H9 (cell line): ENCODE measurements around the gene DOK1. TPM values are rescaled to one million over a fixed set of nuclear protein-coding genes. Genes with fewer than 3 reads are reported as not detected.

Experiments used
- DNase-seq: peaks from one replicate; pipeline ENCODE4 v3.0.0-alpha.2; 2017
- H2AFZ ChIP-seq: one replicate; pipeline ENCODE4 v1.6.1; 2013; ENCODE audit warnings: mild to moderate bottlenecking, low read length, control low read depth, moderate library complexity
- H2AK5ac ChIP-seq: 2 replicates; pipeline ENCODE4 v1.6.1; 2013; ENCODE audit warnings: low read length, control low read depth, mixed read lengths; ENCODE audit not compliant: insufficient read length
- H2BK120ac ChIP-seq: one replicate; pipeline ENCODE4 v1.6.1; 2013; ENCODE audit warnings: low read depth, mild to moderate bottlenecking, low read length, control low read depth, inconsistent platforms; ENCODE audit not compliant: poor library complexity, severe bottlenecking
- H2BK12ac ChIP-seq: 2 replicates; pipeline ENCODE4 v1.6.1; 2013; ENCODE audit warnings: low read length, control low read depth, mixed read lengths, low read depth; ENCODE audit not compliant: insufficient read length
- H2BK15ac ChIP-seq: 2 replicates; pipeline ENCODE4 v1.6.1; 2013; ENCODE audit warnings: low read depth, low read length, control low read depth
- H2BK20ac ChIP-seq: one replicate; pipeline ENCODE4 v1.6.1; 2013; ENCODE audit warnings: low read depth, mild to moderate bottlenecking, low read length, control low read depth, inconsistent platforms; ENCODE audit not compliant: poor library complexity, severe bottlenecking
- H2BK5ac ChIP-seq: 2 replicates; pipeline ENCODE4 v1.6.1; 2013; ENCODE audit warnings: low read length, control low read depth, mixed read lengths; ENCODE audit not compliant: insufficient read length
- H3K14ac ChIP-seq: 2 replicates; pipeline ENCODE4 v1.6.1; 2013; ENCODE audit warnings: low read length, control low read depth; ENCODE audit not compliant: insufficient read depth
- H3K18ac ChIP-seq: 2 replicates; pipeline ENCODE4 v1.6.1; 2013; ENCODE audit warnings: low read depth, mild to moderate bottlenecking, mixed read lengths, low read length, control low read depth; ENCODE audit not compliant: insufficient read length
- H3K23ac ChIP-seq: 2 replicates; pipeline ENCODE4 v1.6.1; 2013; ENCODE audit warnings: low read length, control low read depth, mixed read lengths, low read depth; ENCODE audit not compliant: insufficient read length
- H3K23me2 ChIP-seq: 2 replicates; pipeline ENCODE4 v1.6.1; 2013; ENCODE audit warnings: low read depth, mild to moderate bottlenecking, mixed read lengths, low read length, control low read depth; ENCODE audit not compliant: insufficient read length, poor library complexity, severe bottlenecking
- H3K27ac ChIP-seq: 2 replicates; pipeline ENCODE4 v1.5.1; 2013; ENCODE audit warnings: low read length, control low read depth, mixed read lengths, low read depth; ENCODE audit not compliant: insufficient read length
- H3K27me3 ChIP-seq: 2 replicates; pipeline ENCODE4 v1.6.1; 2013; ENCODE audit warnings: low read length, control low read depth, inconsistent platforms; ENCODE audit not compliant: insufficient read depth
- H3K4ac ChIP-seq: 2 replicates; pipeline ENCODE4 v1.6.1; 2013; ENCODE audit warnings: low read depth, mild to moderate bottlenecking, control low read depth, inconsistent platforms, low read length, moderate library complexity
- H3K4me1 ChIP-seq: 2 replicates; pipeline ENCODE4 v1.6.1; 2013; ENCODE audit warnings: low read length, control low read depth, inconsistent platforms; ENCODE audit not compliant: insufficient read depth
- H3K4me2 ChIP-seq: 2 replicates; pipeline ENCODE4 v1.6.1; 2013; ENCODE audit warnings: low read length, control low read depth, mixed read lengths; ENCODE audit not compliant: insufficient read length, insufficient read depth
- H3K56ac ChIP-seq: 2 replicates; pipeline ENCODE4 v1.6.1; 2013; ENCODE audit warnings: low read depth, mild to moderate bottlenecking, mixed read lengths, low read length, control low read depth; ENCODE audit not compliant: insufficient read length
- H3K79me1 ChIP-seq: 2 replicates; pipeline ENCODE4 v1.6.1; 2013; ENCODE audit warnings: low read depth, mild to moderate bottlenecking, moderate library complexity, low read length, control low read depth, inconsistent platforms; ENCODE audit not compliant: insufficient read depth, poor library complexity, severe bottlenecking
- H3K79me2 ChIP-seq: 2 replicates; pipeline ENCODE4 v1.6.1; 2013; ENCODE audit warnings: low read length, control low read depth, inconsistent platforms; ENCODE audit not compliant: insufficient read depth
- H3K9ac ChIP-seq: 2 replicates; pipeline ENCODE4 v1.6.1; 2013; ENCODE audit warnings: low read length, control low read depth, mixed read lengths; ENCODE audit not compliant: insufficient read length; ENCODE audit errors: extremely low read depth
- H3K9me3 ChIP-seq: one replicate; pipeline ENCODE4 v1.6.1; 2013; ENCODE audit warnings: low read depth, low read length, inconsistent platforms; ENCODE audit not compliant: control insufficient read depth
- H3T11ph ChIP-seq: one replicate; pipeline ENCODE4 v1.6.1; 2013; ENCODE audit warnings: mild to moderate bottlenecking, low read length, control low read depth, inconsistent platforms
- H4K20me1 ChIP-seq: one replicate; pipeline ENCODE4 v1.6.1; 2013; ENCODE audit not compliant: control insufficient read depth, insufficient read length, insufficient read depth
- H4K5ac ChIP-seq: 2 replicates; pipeline ENCODE4 v1.6.1; 2013; ENCODE audit warnings: low read depth, mild to moderate bottlenecking, mixed read lengths, low read length, control low read depth; ENCODE audit not compliant: insufficient read length
- H4K8ac ChIP-seq: replicated peaks from 2 replicates; pipeline ENCODE4 v1.6.1; 2013; ENCODE audit warnings: low read length, control low read depth, mixed read lengths, low read depth; ENCODE audit not compliant: insufficient read length
- H4K91ac ChIP-seq: 2 replicates; pipeline ENCODE4 v1.6.1; 2013; ENCODE audit warnings: low read depth, mild to moderate bottlenecking, moderate library complexity, mixed read lengths, low read length, control low read depth; ENCODE audit not compliant: insufficient read length
- H3K27ac Mint-ChIP-seq, 3 experiments: 2 replicates in 2 of 3; 3 replicates in 1 of 3; pipeline ENCODE4 v1.8.0; 2020 to 2021; ENCODE audit warnings: mixed read lengths in 3 of 3, mild to moderate bottlenecking in 1 of 3, moderate library complexity in 1 of 3
- H3K27me3 Mint-ChIP-seq: 2 replicates; pipeline ENCODE4 v1.8.0; 2021; ENCODE audit warnings: low read depth, mild to moderate bottlenecking, moderate library complexity, mixed read lengths
- H3K36me3 Mint-ChIP-seq, 3 experiments: 2 replicates in 2 of 3; 3 replicates in 1 of 3; pipeline ENCODE4 v1.8.0; 2020 to 2021; ENCODE audit warnings: low read depth in 3 of 3, mixed read lengths in 3 of 3; ENCODE audit not compliant: insufficient read depth in 1 of 3
- H3K4me1 Mint-ChIP-seq, 2 experiments: 2 replicates each; pipeline ENCODE4 v1.8.0; 2020; ENCODE audit warnings: mixed read lengths in 2 of 2
- H3K4me3 Mint-ChIP-seq, 2 experiments: 2 replicates in 1 of 2; 3 replicates in 1 of 2; pipeline ENCODE4 v1.8.0; 2020 to 2021; ENCODE audit warnings: mild to moderate bottlenecking in 2 of 2, mixed read lengths in 2 of 2, moderate library complexity in 1 of 2
- H3K9me3 Mint-ChIP-seq, 2 experiments: 2 replicates in 1 of 2; 3 replicates in 1 of 2; pipeline ENCODE4 v1.8.0; 2020; ENCODE audit warnings: mild to moderate bottlenecking in 2 of 2, mixed read lengths in 2 of 2, moderate library complexity in 1 of 2
- CTCF ChIP-seq: fragments of 200-600 bp; sonication (generic); conservative IDR thresholded peaks from 3 replicates; pipeline ENCODE4 v1.8.0; 2021; ENCODE audit warnings: antibody characterized with exemption, mild to moderate bottlenecking
- WGBS: extraction: QIAGEN DNeasy Blood & Tissue Kit; methylation state at CpG from one replicate; pipeline ENCODE4 v1.1.7; 2013; ENCODE audit warnings: missing lambda C conversion rate, low lambda C conversion rate, mixed read lengths; ENCODE audit not compliant: insufficient read length; ENCODE audit errors: extremely low coverage; 5-methylcytosine and 5-hydroxymethylcytosine counted together
- total RNA-seq: library from RNA; stranded (reverse); gene quantifications from 2 replicates; pipeline ENCODE4 v1.2.1, GENCODE V29; 2021

The DOK1 gene
- total RNA-seq, 1 experiment from 2014 or later, result 16.0 TPM

DNA sequence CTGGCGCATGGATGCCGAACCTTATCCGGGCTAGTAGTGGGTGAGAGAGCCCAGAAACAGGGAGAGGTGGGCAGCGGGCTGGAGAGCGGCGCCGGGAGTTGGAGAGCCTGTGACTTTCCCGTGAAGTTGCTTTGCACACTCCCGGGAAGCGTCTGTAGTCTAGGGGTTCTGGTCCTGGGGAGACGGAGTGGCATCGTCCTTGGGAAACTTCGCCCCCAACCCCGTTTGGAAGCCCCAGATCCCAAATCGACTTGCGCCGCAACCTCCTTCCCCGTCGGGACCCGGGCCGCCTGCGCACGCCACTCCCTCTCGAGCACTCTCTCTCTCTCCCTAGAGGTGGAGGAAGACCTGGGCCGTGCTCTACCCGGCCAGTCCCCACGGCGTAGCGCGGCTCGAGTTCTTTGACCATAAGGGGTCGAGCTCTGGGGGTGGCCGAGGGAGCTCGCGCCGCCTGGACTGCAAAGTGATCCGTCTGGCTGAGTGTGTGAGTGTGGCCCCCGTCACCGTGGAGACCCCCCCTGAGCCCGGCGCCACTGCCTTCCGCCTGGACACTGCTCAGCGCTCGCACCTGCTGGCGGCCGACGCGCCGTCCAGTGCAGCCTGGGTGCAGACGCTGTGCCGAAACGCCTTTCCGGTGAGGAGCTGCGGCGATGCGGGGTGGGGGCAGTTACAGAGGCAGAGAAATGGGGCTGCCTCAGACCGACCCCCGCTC is 456 bp downstream of the DOK1 start:
- Histone ChIP-seq H2BK20ac (no peak overlapping the region), H3K23me2 (peaks cover 20% of the 10 kb centered on the region), H2BK120ac (no peak overlapping the region), H3K4ac (no peak overlapping the region), H4K8ac (no peak overlapping the region), H3K79me1 (no peaks in the 10 kb centered on the region), H3K18ac (peak overlapping the region; percentile 10), H3K23ac (no peak overlapping the region), H3K27me3 (no peaks in the 10 kb centered on the region; the same call in 1 of the 2 replicates), H4K91ac (no peak overlapping the region), H3K79me2 (no peaks in the 10 kb centered on the region), H2BK15ac (no peak overlapping the region), H3T11ph (no peak overlapping the region), H3K56ac (no peak overlapping the region), H3K27ac (no peak overlapping the region), H2BK12ac (no peak overlapping the region), H3K9me3 (no peaks in the 10 kb centered on the region), H2AK5ac (no peak overlapping the region), H3K4me1 (0 out of 2 replicates have a peak, but pooled peaks cover 2% of the 10 kb centered on the region), H2BK5ac (no peak overlapping the region), H2AFZ (no peak overlapping the region), H4K20me1 (no peaks in the 10 kb centered on the region), H3K4me2 (peak overlapping the region; percentile 63), H4K5ac (no peak overlapping the region), H3K14ac (peak overlapping the region; percentile 61), H3K9ac (peak overlapping the region; percentile 32)
- Mint-ChIP-seq H3K36me3 (peaks cover 0 to 23% (median 15%) of the 10 kb centered on the region in 3 experiments; a peak in 6 of 7 replicates), H3K9me3 (no peaks in the 10 kb centered on the region), H3K4me3 (peak overlapping the region; percentile 92 to 93), H3K27me3 (peaks cover 51% of the 10 kb centered on the region), H3K4me1 (peaks cover 20 to 24% of the 10 kb centered on the region in 2 experiments), H3K27ac (peak overlapping the region in 1 of 3 experiments; percentile 94; a peak in 2 of 7 replicates)
- TF ChIP-seq CTCF, result no peak
- no CpG with 5 or more reads among the region's 58 CpGs for WGBS
- DNase-seq, result peak; percentile 61
